AG04450 (cell line): ENCODE measurements around the gene LIMS2. TPM values are rescaled to one million over a fixed set of nuclear protein-coding genes. Genes with fewer than 3 reads are reported as not detected.

Source experiments
- CTCF ChIA-PET: fragments of 300-600, 350-600 bp; formaldehyde crosslinking; extraction: SDS; loops from one replicate; lab custom pipeline; 2022; ENCODE audit warnings: antibody characterized with exemption, inconsistent platforms; lab: Charles Lee
- POLR2A ChIA-PET: fragments of 350-600 bp; formaldehyde crosslinking; extraction: SDS; loops from one replicate; lab custom pipeline; 2021; ENCODE audit warnings: antibody characterized with exemption, inconsistent platforms; lab: Yijun Ruan, JAX
- DNase-seq: peaks from one replicate; pipeline ENCODE4 v3.0.0-alpha.2; 2011; ENCODE audit warnings: low read depth, low spot score
- H3K27ac ChIP-seq: one replicate; pipeline ENCODE4 v1.5.1; 2012; ENCODE audit warnings: low read depth, low read length, control low read depth
- H3K27me3 ChIP-seq: one replicate; pipeline ENCODE4 v1.6.0; 2012; ENCODE audit warnings: low read length; ENCODE audit not compliant: control insufficient read depth, insufficient read depth
- H3K4me3 ChIP-seq: 2 replicates; pipeline ENCODE4 v1.5.1; 2011; ENCODE audit warnings: mild to moderate bottlenecking, low read depth, low read length, control low read depth
- H3K9me3 ChIP-seq: 2 replicates; pipeline ENCODE4 v1.5.1; 2012; ENCODE audit warnings: low read length; ENCODE audit not compliant: control insufficient read depth, insufficient read depth
- CTCF ChIP-seq: IDR thresholded peaks from 2 replicates; pipeline ENCODE4 v1.5.1; 2011; ENCODE audit warnings: low read depth, low read length, control low read depth, inconsistent platforms
- polyA plus RNA-seq: library from polyadenylated mRNA; depleted of rRNA; stranded (reverse); fragments of >200 nt; gene quantifications from 2 replicates; pipeline ENCODE4 v1.2.3, GENCODE V29; 2011

The LIMS2 gene
- polyA plus RNA-seq, 1 experiment = 6.3 TPM

- POLR2A ChIA-PET = interaction anchor here (1.1 kb wide), 1 partner anchor 105 kb away, joined by 3 read pairs; the partner anchor contains the start of gene SFT2D3
- Histone ChIP-seq H3K4me3 (no peak overlapping the region), H3K27ac (no peak overlapping the region), H3K27me3 (no peaks in the 10 kb centered on the region), H3K9me3 (peaks cover 8% of the 10 kb centered on the region; the same call in 1 of the 2 replicates)
- CTCF ChIA-PET = no interaction called here
- no peak for DNase-seq
- no peak for TF ChIP-seq CTCF
Measured at GRCh38 chr2:127596311-127597045, 78.9 kb downstream of the LIMS2 start.

- CTCF ChIA-PET = no interaction called here
- no peaks in the 10 kb centered on the region for H3K27me3 ChIP-seq
- H3K27ac ChIP-seq = no peak overlapping the region
- POLR2A ChIA-PET = no interaction called here
- no peak overlapping the region for H3K4me3 ChIP-seq
- no peak for TF ChIP-seq CTCF
- DNase-seq = no peak
- H3K9me3 ChIP-seq = peaks cover 8% of the 10 kb centered on the region; the same call in 1 of the 2 replicates
Measured at GRCh38 chr2:127594116-127594591, 81.2 kb downstream of the LIMS2 start.

GRCh38 chr2:127593228-127594115 is 81.9 kb downstream of the LIMS2 start:
- H3K4me3 ChIP-seq = no peak overlapping the region
- DNase-seq = no peak
- H3K27me3 ChIP-seq = no peaks in the 10 kb centered on the region
- no peak overlapping the region for H3K27ac ChIP-seq
- no peak for TF ChIP-seq CTCF
- ChIA-PET CTCF (no interaction called here), POLR2A (no interaction called here)
- H3K9me3 ChIP-seq = peaks cover 8% of the 10 kb centered on the region; the same call in 1 of the 2 replicates

GRCh38 chr2:127592761-127593227 is 82.5 kb downstream of the LIMS2 start:
- ChIA-PET POLR2A (no interaction called here), CTCF (interaction anchor here (1.9 kb wide), 1 partner anchor 18 kb away, joined by 7 read pairs; no protein-coding TSS in a partner anchor)
- Histone ChIP-seq H3K4me3 (no peak overlapping the region), H3K27ac (no peak overlapping the region), H3K9me3 (peaks cover 8% of the 10 kb centered on the region; the same call in 1 of the 2 replicates), H3K27me3 (no peaks in the 10 kb centered on the region)
- TF ChIP-seq CTCF = no peak
- no peak for DNase-seq
